GM18873 (cell line): Measurements from ENCODE around the gene POR.

Source experiments
- ATAC-seq: cut with Tn5 transposase; IDR thresholded peaks from one replicate; pipeline ENCODE4 v1.9.1; 2021; ENCODE audit warnings: mild to moderate bottlenecking, moderate library complexity, moderate number of reproducible peaks; ENCODE audit not compliant: unreplicated experiment, low FRiP score

POR gene

DNA sequence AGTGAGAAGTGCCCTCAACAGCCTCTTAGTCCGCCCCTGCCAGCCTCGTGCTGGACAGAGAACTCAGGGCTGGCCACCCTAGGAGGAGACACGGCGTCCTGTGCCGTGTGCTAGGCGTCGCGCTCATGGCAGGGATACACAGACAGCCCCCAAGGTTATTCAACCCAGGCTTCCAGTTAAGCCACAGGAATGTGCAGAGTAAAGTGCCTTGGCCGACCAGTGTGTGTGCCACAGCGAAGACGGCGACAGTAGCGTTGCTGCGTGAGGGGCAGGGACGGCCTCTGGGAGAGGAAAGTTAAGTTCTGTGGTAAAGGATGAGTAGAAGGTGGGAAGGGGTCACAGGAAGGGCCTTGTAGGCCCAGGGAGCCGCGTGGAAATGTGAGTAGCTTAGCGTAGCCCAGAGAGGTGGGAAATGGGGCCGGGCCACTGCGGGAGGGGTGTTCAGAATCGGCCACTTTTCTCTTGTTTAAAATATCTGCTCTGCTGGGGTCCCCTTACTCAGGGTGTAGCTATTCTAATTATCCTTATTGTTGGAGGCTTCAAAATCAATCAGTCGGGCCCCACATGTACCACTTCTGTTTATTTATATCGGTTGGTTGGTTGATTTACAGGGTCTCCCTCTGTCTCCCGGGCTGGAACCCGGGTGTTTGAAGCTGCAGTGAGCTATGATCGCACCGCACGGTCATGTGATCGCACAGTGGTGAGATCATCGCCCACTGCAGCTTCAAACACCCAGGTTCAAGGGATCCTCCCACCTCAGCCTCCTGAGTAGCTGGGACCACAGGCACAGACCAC lies 54.9 kb downstream of the POR start:
- ATAC-seq: no peak

DNA sequence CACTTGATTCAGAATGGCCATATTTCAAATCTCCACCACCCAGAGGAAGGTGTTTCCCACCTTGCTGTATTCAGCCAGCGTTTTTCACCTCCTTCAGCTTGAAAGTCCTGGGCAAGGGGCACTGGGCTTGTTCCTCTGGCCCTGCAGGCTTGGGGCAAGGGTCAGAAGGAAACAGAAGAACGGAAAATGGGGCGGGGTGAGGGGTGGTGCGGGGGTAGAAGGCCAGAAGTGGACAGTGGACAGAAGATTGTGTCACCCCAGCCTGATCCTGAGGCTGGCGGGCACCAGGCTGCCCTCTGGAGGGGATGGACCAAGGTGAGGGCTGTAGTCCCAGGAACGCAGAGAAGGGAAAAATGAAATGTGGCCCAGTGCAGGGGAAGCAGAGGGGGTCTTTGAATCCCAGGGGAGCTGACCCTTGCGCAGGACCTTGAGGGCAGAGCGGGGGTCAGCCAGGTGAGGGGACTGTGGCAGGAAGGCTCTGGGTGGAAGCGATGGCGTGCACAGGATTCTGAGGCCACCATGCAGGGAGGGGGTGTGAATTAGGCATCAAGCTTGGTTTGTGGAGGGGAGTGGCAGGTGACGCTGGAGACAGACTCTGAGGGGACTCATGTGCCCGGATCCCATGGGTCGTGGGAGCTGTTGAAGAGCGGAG lies 56.5 kb downstream of the POR start:
- no peak for ATAC-seq

GRCh38 chr7:75971961-75972763 lies 57.2 kb downstream of the POR start:
- ATAC-seq: no peak

DNA sequence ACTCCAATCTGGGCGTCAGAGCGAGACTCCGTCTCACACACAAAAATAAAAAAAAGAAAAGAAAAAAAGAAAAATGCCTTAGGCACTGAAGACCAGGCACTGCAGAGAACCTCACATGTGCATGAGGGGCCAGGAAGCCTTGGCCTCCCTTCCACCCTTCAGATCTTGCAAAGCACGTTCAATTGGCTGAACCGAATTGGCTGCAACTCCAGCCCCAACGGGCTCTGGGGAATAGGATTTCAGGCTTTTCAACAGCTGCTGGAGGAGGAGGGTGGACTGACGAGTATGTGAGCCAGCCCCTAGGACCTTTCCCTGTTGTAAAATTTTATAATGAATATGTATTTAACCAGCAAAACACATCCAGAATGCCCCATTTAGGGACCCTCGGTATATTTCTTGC lies 62.8 kb downstream of the POR start:
- ATAC-seq: no peak

GRCh38 chr7:75979759-75980429 lies 64.9 kb downstream of the POR start:
- ATAC-seq: no peak

DNA sequence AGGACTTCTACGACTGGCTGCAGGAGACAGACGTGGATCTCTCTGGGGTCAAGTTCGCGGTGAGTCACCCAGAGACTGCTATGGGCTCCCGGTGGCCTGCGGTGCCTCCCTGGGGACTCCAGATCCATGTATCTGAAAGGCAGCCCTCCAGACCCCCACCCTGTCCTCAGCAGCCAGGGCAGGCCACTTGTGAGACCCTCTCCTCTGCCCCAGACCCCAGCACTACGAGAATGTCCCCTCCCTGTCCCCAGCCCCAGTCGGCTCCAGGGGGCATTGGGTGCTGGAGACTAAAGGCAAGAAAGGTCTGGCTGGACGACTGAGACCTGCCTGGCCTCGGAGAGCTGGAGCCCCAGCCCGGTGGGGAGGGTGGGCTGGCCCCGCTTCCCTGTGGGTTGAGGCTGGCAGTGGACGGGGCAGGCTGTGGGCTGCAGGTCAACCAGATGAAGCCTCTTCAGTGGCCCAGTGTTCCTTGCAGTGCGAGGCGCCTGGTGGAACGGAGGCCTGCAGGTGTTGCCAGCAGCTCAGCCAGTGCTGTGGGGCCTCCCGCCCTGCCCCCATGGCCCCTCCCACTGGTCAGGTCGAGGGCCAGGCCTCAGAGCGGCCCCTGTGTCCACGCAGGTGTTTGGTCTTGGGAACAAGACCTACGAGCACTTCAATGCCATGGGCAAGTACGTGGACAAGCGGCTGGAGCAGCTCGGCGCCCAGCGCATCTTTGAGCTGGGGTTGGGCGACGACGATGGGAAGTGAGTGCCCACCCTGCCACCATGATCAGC lies 65.7 kb downstream of the POR start:
- ATAC-seq: no peak

DNA sequence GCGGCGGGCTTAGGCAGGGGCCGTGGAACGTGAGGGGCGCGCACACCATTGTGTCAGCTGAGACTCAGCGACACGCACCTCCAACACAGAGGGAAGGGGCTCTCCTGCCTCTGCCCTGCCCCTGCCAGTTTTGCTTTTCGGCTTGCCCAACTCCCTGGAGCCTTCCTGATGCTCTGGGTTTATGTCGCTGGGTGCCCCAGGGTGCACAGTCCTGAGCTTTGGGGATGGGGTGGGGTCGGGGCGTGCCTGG lies 66.2 kb downstream of the POR start:
- ATAC-seq: no peak

- ATAC-seq: no peak
Measured at GRCh38 chr7:75981453-75982305, 66.7 kb downstream of the POR start.

DNA sequence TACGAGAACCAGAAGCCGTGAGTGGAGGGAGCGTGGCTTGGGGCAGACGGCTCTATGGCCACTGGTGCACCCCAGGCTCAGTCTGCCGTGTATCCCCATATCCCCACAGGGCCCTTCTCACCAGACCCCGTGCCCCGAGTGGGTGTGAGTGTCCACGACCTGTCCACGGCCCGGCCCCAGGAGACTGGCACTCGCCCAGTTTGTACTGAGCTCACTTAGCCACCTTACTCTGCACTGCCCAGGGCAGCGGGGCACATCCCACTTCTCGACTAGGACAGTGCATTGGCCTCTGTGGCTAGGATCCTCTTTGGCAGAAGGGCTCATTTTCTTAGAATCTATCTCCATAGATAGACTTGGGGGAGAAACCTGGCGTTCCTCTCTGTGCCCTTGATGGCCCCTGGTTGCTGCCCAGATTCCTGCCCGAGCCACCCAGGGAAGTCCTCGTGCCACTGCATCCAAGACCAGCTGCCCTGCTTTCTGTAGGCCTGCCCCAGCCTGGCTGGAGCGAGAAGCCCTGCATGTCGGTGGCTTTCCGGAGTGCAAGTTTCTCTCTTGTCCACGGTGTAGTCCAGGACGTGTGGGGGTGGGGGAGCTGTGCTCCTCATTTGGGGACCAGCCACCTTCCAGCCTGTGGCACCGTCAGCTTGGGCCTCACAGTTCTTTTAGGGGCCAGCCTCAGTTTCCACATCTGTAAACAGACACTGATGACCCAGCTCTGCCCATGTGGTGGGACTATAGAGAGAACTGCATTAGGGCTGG lies 67.5 kb downstream of the POR start:
- no peak for ATAC-seq

DNA sequence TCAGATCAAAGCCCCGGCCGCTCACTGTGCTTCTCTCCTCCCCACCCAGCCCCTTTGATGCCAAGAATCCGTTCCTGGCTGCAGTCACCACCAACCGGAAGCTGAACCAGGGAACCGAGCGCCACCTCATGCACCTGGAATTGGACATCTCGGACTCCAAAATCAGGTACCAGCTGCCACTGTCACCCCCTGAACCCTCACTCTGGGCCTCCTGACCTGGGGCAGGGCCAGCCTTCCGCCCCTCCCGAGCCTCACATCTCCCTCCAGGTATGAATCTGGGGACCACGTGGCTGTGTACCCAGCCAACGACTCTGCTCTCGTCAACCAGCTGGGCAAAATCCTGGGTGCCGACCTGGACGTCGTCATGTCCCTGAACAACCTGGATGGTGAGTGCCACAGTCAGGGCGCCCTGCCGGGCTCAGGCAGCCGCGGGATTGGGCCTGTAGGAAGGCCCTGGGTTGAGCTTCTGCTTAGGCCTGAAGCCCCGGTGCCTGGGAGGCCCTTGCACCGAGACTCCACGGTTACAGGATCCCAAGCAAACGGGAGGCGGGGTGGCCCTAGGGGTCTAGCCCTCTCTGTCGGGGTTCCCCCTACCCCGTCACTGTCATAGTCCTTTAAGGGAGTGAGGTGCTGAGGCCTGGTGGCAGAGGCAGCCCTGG lies 68.6 kb downstream of the POR start:
- no peak for ATAC-seq

- no peak for ATAC-seq
Measured at GRCh38 chr7:75984130-75985008, 69.4 kb downstream of the POR start.

DNA sequence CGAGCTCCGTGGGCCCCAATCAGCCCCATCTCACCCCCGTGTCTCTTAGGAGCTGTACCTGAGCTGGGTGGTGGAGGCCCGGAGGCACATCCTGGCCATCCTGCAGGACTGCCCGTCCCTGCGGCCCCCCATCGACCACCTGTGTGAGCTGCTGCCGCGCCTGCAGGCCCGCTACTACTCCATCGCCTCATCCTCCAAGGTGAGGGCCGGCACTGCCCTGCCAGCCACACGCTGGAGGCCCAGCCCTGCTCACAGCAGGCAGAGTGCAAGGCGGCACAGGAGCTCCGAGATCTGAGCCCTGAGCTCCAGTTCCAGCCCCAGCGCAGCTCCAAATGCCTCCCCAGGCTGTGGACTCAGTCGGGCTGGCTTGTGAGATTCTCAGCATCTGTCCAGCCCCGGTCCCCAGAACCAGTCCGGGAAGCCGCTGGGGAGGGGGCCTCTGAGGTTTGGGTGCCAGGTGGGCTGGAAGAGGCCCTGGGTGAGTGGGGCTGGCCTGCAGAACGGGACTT lies 70.1 kb downstream of the POR start:
- ATAC-seq: no peak

- ATAC-seq: no peak
Measured at GRCh38 chr7:75985518-75986146, 70.7 kb downstream of the POR start.

DNA sequence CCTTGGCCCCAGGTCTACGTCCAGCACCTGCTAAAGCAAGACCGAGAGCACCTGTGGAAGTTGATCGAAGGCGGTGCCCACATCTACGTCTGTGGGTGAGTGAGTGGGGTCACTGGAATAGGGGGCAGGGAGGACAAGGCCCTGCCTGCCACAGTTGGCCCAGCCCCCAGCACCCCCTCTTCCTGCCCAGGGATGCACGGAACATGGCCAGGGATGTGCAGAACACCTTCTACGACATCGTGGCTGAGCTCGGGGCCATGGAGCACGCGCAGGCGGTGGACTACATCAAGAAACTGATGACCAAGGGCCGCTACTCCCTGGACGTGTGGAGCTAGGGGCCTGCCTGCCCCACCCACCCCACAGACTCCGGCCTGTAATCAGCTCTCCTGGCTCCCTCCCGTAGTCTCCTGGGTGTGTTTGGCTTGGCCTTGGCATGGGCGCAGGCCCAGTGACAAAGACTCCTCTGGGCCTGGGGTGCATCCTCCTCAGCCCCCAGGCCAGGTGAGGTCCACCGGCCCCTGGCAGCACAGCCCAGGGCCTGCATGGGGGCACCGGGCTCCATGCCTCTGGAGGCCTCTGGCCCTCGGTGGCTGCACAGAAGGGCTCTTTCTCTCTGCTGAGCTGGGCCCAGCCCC lies 71.3 kb downstream of the POR start:
- ATAC-seq: no peak

- ATAC-seq: no peak
Measured at GRCh38 chr7:75987026-75987804, 72.3 kb downstream of the POR start.
